NT2/D1 (cell line): ENCODE data around the gene PPM1B.
"Not testable (repeated sequence)": the region's sequence is repeated elsewhere in the genome, so short reads cannot be mapped to it uniquely, and the experiment has no call there.

ENCODE experiments used
- DNase-seq: peaks from one replicate; pipeline ENCODE4 v3.0.0-alpha.2; 2011; ENCODE audit warnings: low read depth, low spot score
- H3K27me3 ChIP-seq: 2 replicates; pipeline ENCODE4 v1.6.0; 2011; ENCODE audit warnings: mild to moderate bottlenecking; ENCODE audit not compliant: insufficient read length, insufficient read depth
- H3K36me3 ChIP-seq: 2 replicates; pipeline ENCODE4 v1.6.1; 2011; ENCODE audit warnings: mild to moderate bottlenecking, low read length, mixed read lengths; ENCODE audit not compliant: insufficient read depth, insufficient read length
- H3K4me1 ChIP-seq: 2 replicates; pipeline ENCODE4 v1.5.1; 2011; ENCODE audit not compliant: insufficient read depth, insufficient read length
- H3K4me3 ChIP-seq: 2 replicates; pipeline ENCODE4 v1.5.1; 2011; ENCODE audit warnings: low read depth; ENCODE audit not compliant: insufficient read length
- H3K9ac ChIP-seq: 2 replicates; pipeline ENCODE4 v1.6.0; 2011; ENCODE audit warnings: low read depth; ENCODE audit not compliant: insufficient read length
- H3K9me3 ChIP-seq: 2 replicates; pipeline ENCODE4 v1.5.1; 2011; ENCODE audit warnings: mild to moderate bottlenecking, low read length; ENCODE audit not compliant: insufficient read depth
- SUZ12 ChIP-seq: IDR thresholded peaks from 2 replicates; pipeline ENCODE4 v1.6.1; 2011; ENCODE audit not compliant: insufficient read length, insufficient read depth; ENCODE audit errors: extremely low read depth
- YY1 ChIP-seq: IDR thresholded peaks from 2 replicates; pipeline ENCODE4 v1.6.1; 2011; ENCODE audit not compliant: insufficient read length, insufficient read depth
- ZNF274 ChIP-seq: IDR thresholded peaks from 2 replicates; pipeline ENCODE4 v1.6.1; 2011; ENCODE audit warnings: mild to moderate bottlenecking, low read depth, low read length

PPM1B gene

GRCh38 chr2:44250376-44250775 lies 81.7 kb downstream of the PPM1B start:
- no peak for TF ChIP-seq SUZ12
- TF ChIP-seq YY1: no peak
- no peak for TF ChIP-seq ZNF274
- no peaks in the 10 kb centered on the region for H3K27me3 ChIP-seq
- H3K9me3 ChIP-seq: 0 out of 2 replicates have a peak, but pooled peaks cover 6% of the 10 kb centered on the region
- DNase-seq: no peak
- H3K4me1 ChIP-seq: no peaks in the 10 kb centered on the region
- H3K4me3 ChIP-seq: no peak overlapping the region
- no peaks in the 10 kb centered on the region for H3K36me3 ChIP-seq
- no peak overlapping the region for H3K9ac ChIP-seq

GRCh38 chr2:44254023-44254422 lies 85.3 kb downstream of the PPM1B start:
- 0 out of 2 replicates have a peak, but pooled peaks cover 6% of the 10 kb centered on the region for H3K9me3 ChIP-seq
- no peaks in the 10 kb centered on the region for H3K36me3 ChIP-seq
- DNase-seq: no peak
- TF ChIP-seq YY1: no peak
- TF ChIP-seq ZNF274: no peak
- TF ChIP-seq SUZ12: no peak
- H3K4me3 ChIP-seq: no peak overlapping the region
- no peaks in the 10 kb centered on the region for H3K4me1 ChIP-seq
- no peak overlapping the region for H3K9ac ChIP-seq
- no peaks in the 10 kb centered on the region for H3K27me3 ChIP-seq

DNA sequence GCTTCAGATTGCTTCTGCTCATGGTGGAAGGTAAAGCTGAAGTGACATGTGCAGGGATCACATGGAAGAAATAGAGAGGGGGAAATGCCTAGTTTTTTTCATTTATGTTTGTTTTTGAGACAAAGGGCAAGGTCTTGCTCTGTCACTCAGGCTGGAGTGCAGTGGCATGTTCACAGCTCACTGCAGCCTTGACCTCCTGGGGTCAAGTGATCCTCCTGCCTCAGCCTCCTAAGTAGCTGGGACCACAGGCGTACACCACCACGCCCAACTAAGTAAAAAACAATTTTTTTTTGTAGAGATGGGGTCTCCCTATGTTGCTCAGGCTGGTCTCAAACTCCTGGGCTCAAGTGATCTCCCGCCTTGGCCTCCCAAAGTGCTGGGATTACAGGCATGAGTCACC lies 87.0 kb downstream of the PPM1B start:
- not testable (repeated sequence) for H3K9ac ChIP-seq, H3K27me3 ChIP-seq, H3K4me1 ChIP-seq, DNase-seq, H3K9me3 ChIP-seq, H3K4me3 ChIP-seq, H3K36me3 ChIP-seq

DNA sequence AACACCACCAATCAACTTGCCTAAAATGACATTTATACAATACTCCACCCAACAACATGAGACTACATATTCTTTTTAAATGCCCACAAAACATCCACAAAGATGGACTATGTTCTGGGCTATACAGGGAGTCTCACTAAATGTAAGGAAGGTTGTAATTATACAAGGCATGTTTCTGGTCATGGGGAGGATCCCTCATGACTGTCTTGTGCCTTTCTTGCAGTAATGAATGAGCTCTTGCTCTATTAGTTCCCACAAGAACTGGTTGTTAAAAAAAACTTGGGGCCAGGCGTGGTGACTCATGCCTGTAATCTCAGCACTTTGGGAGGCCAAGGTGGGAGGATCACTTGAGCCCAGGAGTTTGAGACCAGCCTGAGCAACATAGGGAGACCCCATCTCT lies 89.1 kb downstream of the PPM1B start:
- not testable (repeated sequence) for H3K27me3 ChIP-seq, H3K9me3 ChIP-seq, H3K36me3 ChIP-seq, H3K4me3 ChIP-seq, H3K4me1 ChIP-seq, DNase-seq, H3K9ac ChIP-seq

DNA sequence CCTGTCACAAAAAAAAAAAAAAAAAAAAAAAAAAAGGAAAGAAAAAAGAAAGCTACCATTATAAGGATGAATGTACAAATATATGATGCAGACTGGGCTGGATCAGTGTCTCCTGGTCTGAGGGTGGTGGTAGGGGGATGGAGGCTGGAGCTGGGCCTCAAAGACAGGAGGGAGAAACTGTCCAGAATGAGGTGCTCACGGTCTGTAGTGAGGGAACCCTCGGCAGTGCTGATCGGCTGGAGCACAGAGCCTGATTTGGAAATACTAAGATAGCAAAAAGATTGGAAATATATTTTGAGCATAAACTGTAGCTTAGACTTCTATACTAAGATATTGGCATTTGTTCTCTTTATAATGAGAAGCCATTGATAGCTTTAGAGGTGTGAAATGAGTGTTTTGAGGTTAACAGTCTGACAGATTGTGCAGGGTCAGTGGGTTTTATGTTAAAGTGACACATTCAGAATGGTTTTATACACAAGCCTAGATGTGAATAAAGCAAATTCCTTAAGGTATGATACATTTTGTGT lies 98.7 kb downstream of the PPM1B start:
- no peak for TF ChIP-seq SUZ12
- TF ChIP-seq ZNF274: no peak
- TF ChIP-seq YY1: no peak
- Histone ChIP-seq H3K9me3 (no peaks in the 10 kb centered on the region), H3K36me3 (no peaks in the 10 kb centered on the region), H3K27me3 (no peaks in the 10 kb centered on the region), H3K4me1 (no peaks in the 10 kb centered on the region), H3K4me3 (no peak overlapping the region), H3K9ac (no peak overlapping the region)
- DNase-seq: no peak

DNA sequence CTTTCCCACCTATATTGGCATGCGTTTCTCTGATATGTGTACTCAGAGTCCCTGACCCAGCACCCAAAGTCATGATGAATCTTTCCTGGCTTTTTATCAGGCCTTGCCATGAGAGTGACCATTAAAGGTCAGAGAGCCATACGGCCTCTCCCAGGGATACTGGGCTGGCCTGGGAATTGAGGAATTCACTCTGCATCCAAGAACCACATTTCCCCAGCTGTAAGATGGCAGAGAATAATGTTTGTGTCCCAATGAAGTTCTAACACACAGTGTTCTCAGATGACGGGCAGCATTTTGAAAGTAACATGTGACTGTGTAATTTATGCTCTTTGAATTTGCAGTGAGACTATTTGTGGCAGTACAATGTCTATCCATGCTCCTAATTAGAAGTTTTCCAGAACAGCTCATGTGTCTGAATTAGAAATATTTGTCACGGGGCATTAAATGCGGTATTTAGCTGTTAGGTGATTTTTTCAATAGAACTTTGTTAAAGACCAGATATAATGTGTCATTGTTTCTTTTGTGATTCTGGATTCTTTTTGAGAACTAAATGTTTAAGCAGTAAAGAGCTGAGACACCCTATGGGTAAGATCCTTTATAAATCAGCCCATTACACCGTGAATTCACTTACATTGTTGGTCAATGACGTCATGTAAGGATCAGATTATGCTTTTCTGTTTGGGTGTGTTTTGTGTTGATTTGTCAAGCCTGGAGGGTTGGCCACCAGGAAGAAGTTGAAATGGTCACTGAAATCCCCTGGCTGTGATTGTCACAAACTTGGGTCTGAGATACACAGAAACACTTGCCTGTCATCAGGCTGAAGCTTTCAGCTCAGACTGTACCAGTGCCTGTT lies 99.3 kb downstream of the PPM1B start:
- Histone ChIP-seq H3K36me3 (no peaks in the 10 kb centered on the region), H3K4me3 (no peak overlapping the region), H3K9me3 (no peaks in the 10 kb centered on the region), H3K27me3 (no peaks in the 10 kb centered on the region), H3K4me1 (no peaks in the 10 kb centered on the region), H3K9ac (no peak overlapping the region)
- no peak for DNase-seq
- no peak for TF ChIP-seq SUZ12
- TF ChIP-seq YY1: no peak
- TF ChIP-seq ZNF274: no peak

- H3K36me3 ChIP-seq: no peaks in the 10 kb centered on the region
- DNase-seq: no peak
- TF ChIP-seq SUZ12 (no peak), ZNF274 (no peak), YY1 (no peak)
These were observed 101.2 kb downstream of the PPM1B start for GRCh38 chr2:44269831-44270230.

More at GRCh38 chr2:44269831-44270230, 101.2 kb downstream of the PPM1B start:
- H3K4me1 ChIP-seq: no peaks in the 10 kb centered on the region
- no peaks in the 10 kb centered on the region for H3K9me3 ChIP-seq
- no peak overlapping the region for H3K9ac ChIP-seq
- H3K4me3 ChIP-seq: no peak overlapping the region
- no peaks in the 10 kb centered on the region for H3K27me3 ChIP-seq
